ENCODE data around the gene CYP27A1. TPM values are rescaled to one million over a fixed set of nuclear protein-coding genes. Genes with fewer than 3 reads are reported as not detected.

Gene CYP27A1
- total and polyA plus RNA-seq, 2 of the 4 experiments (the other 2 are of a cell fraction) = 5.2 to 5.3 TPM

DNA sequence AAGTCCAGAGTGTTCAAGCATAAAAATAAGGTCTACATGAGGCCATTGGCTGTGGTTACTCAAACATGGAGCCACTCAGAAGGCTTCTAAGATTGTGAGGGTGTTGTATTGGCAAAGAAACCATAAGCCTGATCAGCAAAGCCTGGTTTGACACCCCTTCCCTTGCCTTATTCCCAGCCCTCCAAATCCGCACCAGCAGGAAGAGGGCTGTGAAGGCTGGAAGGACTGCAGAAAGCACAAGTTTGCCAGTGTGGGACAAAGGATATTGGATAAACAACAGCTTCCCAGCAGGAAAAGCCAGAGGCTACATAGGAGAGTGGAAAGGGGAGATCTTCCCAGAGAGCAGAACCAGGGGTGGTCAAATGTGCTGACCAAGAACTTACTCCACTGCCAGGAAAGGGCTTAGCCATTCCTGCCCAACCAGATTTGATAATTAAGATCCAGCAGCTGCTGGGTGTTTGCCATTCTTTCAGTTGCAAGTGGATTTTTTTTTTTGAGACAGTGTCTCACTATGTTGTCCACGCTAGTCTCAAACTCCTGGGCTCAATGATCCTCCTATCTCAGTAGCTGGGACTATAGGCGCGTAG lies 51.2 kb downstream of the CYP27A1 start:
- Histone ChIP-seq H2BK120ac (ENCODE audit: low read depth, low read length) (no peak overlapping the region), H3K18ac (ENCODE audit: low read depth, low read length) (no peak overlapping the region), H3K56ac (ENCODE audit: extremely low read depth, insufficient read depth, low read length) (no peak overlapping the region), H4K5ac (ENCODE audit: low read depth, low read length) (no peak overlapping the region), H3K36me3 (ENCODE audit: control insufficient read depth, insufficient read depth, low read length) (no peaks in the 10 kb centered on the region), H2AK9ac (replicated peaks; ENCODE audit: low read depth, low read length, poor library complexity) (no peak overlapping the region), H3K4me2 (ENCODE audit: low read depth, low read length) (no peak overlapping the region), H3K9me3 (ENCODE audit: control insufficient read depth, insufficient read depth, low read length) (0 out of 2 replicates have a peak, but pooled peaks cover 2% of the 10 kb centered on the region), H4K91ac (ENCODE audit: insufficient read depth, low read depth, low read length) (no peak overlapping the region), H3K9ac (ENCODE audit: low read depth, low read length) (no peak overlapping the region), H3K4me3 (ENCODE audit: insufficient read depth, low read depth, low read length) (no peak overlapping the region), H4K8ac (ENCODE audit: low read depth in 2 of 2, low read length in 2 of 2) (no peak overlapping the region), H3K23ac (ENCODE audit: low read depth, low read length) (no peak overlapping the region), H3K4me1 (ENCODE audit: control insufficient read depth, insufficient read depth, low read length) (no peaks in the 10 kb centered on the region), H4K20me1 (ENCODE audit: insufficient read depth, low read length) (no peaks in the 10 kb centered on the region), H2BK5ac (ENCODE audit: low read depth, low read length, poor library complexity, severe bottlenecking) (no peak overlapping the region), H2BK20ac (ENCODE audit: low read depth, low read length) (no peak overlapping the region), H3K79me1 (ENCODE audit: low read depth in 1 of 2, low read length in 2 of 2) (no peaks in the 10 kb centered on the region), H3K14ac (replicated peaks; ENCODE audit: low read depth, low read length) (no peak overlapping the region), H2AK5ac (ENCODE audit: low read depth, low read length) (no peak overlapping the region), H3K27me3 (ENCODE audit: control insufficient read depth, insufficient read depth, low read length) (peaks cover 59% of the 10 kb centered on the region), H3K4ac (ENCODE audit: low read depth, low read length) (no peak overlapping the region), H3K27ac (ENCODE audit: insufficient read depth, low read length) (no peak overlapping the region), H3K9me1 (ENCODE audit: insufficient read depth, low read length) (no peaks in the 10 kb centered on the region; the same call in 1 of the 2 replicates), H2AFZ (replicated peaks; ENCODE audit: low read length, poor library complexity) (no peak overlapping the region), H2BK15ac (ENCODE audit: low read depth, low read length) (no peak overlapping the region)
- ChIA-PET CTCF (interaction anchor here (1.1 kb wide), 1 partner anchor 123 kb away, joined by 3 read pairs; the partner anchor contains the start of gene TTLL4), POLR2A (ENCODE audit: unreplicated experiment) (no interaction called here)
- WGBS, 2 experiments (ENCODE audit: extremely low coverage in 2 of 2, insufficient read length in 1 of 2) = no CpG with 5 or more reads among the region's 4 CpGs
- no TSS peak for BruUV-seq (replicated peaks)
- in situ Hi-C loops (cut with MboI; ENCODE audit: low sequenced_read_pairs) = no loop called here
- no peak for TF ChIP-seq SMC3 (IDR thresholded peaks at IDR 0.05; ENCODE audit: low read depth, low read length)
- no peak for TF ChIP-seq MAFK (IDR thresholded peaks at IDR 0.05; ENCODE audit: low read depth, low read length)
- TF ChIP-seq, protein P1, sequence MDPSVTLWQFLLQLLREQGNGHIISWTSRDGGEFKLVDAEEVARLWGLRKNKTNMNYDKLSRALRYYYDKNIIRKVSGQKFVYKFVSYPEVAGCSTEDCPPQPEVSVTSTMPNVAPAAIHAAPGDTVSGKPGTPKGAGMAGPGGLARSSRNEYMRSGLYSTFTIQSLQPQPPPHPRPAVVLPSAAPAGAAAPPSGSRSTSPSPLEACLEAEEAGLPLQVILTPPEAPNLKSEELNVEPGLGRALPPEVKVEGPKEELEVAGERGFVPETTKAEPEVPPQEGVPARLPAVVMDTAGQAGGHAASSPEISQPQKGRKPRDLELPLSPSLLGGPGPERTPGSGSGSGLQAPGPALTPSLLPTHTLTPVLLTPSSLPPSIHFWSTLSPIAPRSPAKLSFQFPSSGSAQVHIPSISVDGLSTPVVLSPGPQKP (IDR thresholded peaks at IDR 0.05; ENCODE audit: borderline replicate concordance, low read depth, low read length) = no peak
- no peak for TF ChIP-seq NFE2L2 (IDR thresholded peaks at IDR 0.05; ENCODE audit: low read depth, low read length)
- TF ChIP-seq POLR2A (IDR thresholded peaks at IDR 0.05; ENCODE audit: low read depth, low read length) = no peak
- TF ChIP-seq, protein P2, sequence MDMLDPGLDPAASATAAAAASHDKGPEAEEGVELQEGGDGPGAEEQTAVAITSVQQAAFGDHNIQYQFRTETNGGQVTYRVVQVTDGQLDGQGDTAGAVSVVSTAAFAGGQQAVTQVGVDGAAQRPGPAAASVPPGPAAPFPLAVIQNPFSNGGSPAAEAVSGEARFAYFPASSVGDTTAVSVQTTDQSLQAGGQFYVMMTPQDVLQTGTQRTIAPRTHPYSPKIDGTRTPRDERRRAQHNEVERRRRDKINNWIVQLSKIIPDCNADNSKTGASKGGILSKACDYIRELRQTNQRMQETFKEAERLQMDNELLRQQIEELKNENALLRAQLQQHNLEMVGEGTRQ (IDR thresholded peaks at IDR 0.05; ENCODE audit: low read depth, low read length) = no peak
- TF ChIP-seq MAZ (IDR thresholded peaks at IDR 0.05; ENCODE audit: borderline replicate concordance, low read depth, low read length) = no peak
- TF ChIP-seq RAD21 (IDR thresholded peaks at IDR 0.05; ENCODE audit: low read length) = no peak
- TF ChIP-seq MXI1 (IDR thresholded peaks at IDR 0.05; ENCODE audit: borderline replicate concordance, low read depth, low read length) = no peak
- no peak for TF ChIP-seq CHD1 (IDR thresholded peaks at IDR 0.05; ENCODE audit: low read depth, low read length)
- no peak for TF ChIP-seq RFX5 (IDR thresholded peaks at IDR 0.05; ENCODE audit: low read depth, low read length)
- TF ChIP-seq RCOR1 (IDR thresholded peaks at IDR 0.05; ENCODE audit: insufficient replicate concordance, low read length) = no peak
- TF ChIP-seq FOS (IDR thresholded peaks at IDR 0.05; ENCODE audit: low read depth, low read length) = no peak
- no peak for TF ChIP-seq BHLHE40 (IDR thresholded peaks at IDR 0.05; ENCODE audit: low read depth, low read length)
- TF ChIP-seq CEBPB (IDR thresholded peaks at IDR 0.05; ENCODE audit: low read depth, low read length) = no peak
- intact Hi-C loops (cut with micrococcal nuclease) = no loop called here
- dilution Hi-C loops (cut with HindIII; ENCODE audit: low sequenced_read_pairs, unreplicated experiment) = no loop called here
- ATAC-seq (ENCODE audit: low read depth) (no peak), DNase-seq (no peak)

All from IMR-90 (cell line).